Neural progenitor cell (in vitro differentiated cells): ENCODE results near the gene ZNF784. TPM values are rescaled to one million over a fixed set of nuclear protein-coding genes. Genes with fewer than 3 reads are reported as not detected.

Source experiments
- DNase-seq: peaks from one replicate; pipeline ENCODE4 v3.0.0-alpha.2; 2016; ENCODE audit warnings: low spot score
- H2AFZ ChIP-seq: fragments of 200-600 bp; sonication (generic); replicated peaks from 2 replicates; pipeline ENCODE4 v1.6.1; 2016; ENCODE audit warnings: antibody characterized with exemption
- H3F3A ChIP-seq: fragments of 200-600 bp; sonication (generic); 2 replicates; pipeline ENCODE4 v1.6.1; 2016; ENCODE audit warnings: antibody characterized with exemption, low read depth
- H3K27ac ChIP-seq: fragments of 200-600 bp; sonication (generic); 2 replicates; pipeline ENCODE4 v1.5.1; 2016; ENCODE audit warnings: mild to moderate bottlenecking
- H3K27me3 ChIP-seq: fragments of 200-600 bp; sonication (generic); 2 replicates; pipeline ENCODE4 v1.6.1; 2016; ENCODE audit warnings: mild to moderate bottlenecking, moderate library complexity
- H3K36me3 ChIP-seq: fragments of 200-600 bp; sonication (generic); 2 replicates; pipeline ENCODE4 v1.5.1; 2016
- H3K4me1 ChIP-seq: fragments of 200-600 bp; sonication (generic); 2 replicates; pipeline ENCODE4 v1.6.1; 2016; ENCODE audit warnings: mixed run types
- H3K4me2 ChIP-seq: fragments of 200-600 bp; sonication (generic); 2 replicates; pipeline ENCODE4 v1.6.1; 2016
- H3K4me3 ChIP-seq: fragments of 200-600 bp; sonication (generic); 2 replicates; pipeline ENCODE4 v1.5.1; 2016
- H3K79me2 ChIP-seq: fragments of 200-600 bp; sonication (generic); 2 replicates; pipeline ENCODE4 v1.6.1; 2016; ENCODE audit warnings: low read depth
- H3K9ac ChIP-seq: fragments of 200-600 bp; sonication (generic); 2 replicates; pipeline ENCODE4 v1.6.1; 2016
- H3K9me3 ChIP-seq: fragments of 200-600 bp; sonication (generic); 2 replicates; pipeline ENCODE4 v1.5.1; 2016; ENCODE audit warnings: low read depth
- H4K20me1 ChIP-seq: fragments of 200-600 bp; sonication (generic); 2 replicates; pipeline ENCODE4 v1.6.1; 2016; ENCODE audit warnings: low read depth
- H3K27ac Mint-ChIP-seq: 3 replicates; pipeline ENCODE4 v1.8.0; 2021; ENCODE audit warnings: mixed read lengths
- H3K27me3 Mint-ChIP-seq: 2 replicates; pipeline ENCODE4 v1.8.0; 2022; ENCODE audit warnings: low read depth, mild to moderate bottlenecking, inconsistent platforms, moderate library complexity, mixed read lengths; ENCODE audit not compliant: insufficient read depth
- H3K36me3 Mint-ChIP-seq: 3 replicates; pipeline ENCODE4 v1.8.0; 2021; ENCODE audit warnings: mixed read lengths
- H3K4me1 Mint-ChIP-seq: 3 replicates; pipeline ENCODE4 v1.8.0; 2021; ENCODE audit warnings: mixed read lengths
- H3K4me3 Mint-ChIP-seq: 3 replicates; pipeline ENCODE4 v1.8.0; 2021; ENCODE audit warnings: mild to moderate bottlenecking, moderate library complexity, mixed read lengths
- H3K9me3 Mint-ChIP-seq: 3 replicates; pipeline ENCODE4 v1.8.0; 2020; ENCODE audit warnings: mixed read lengths
- CTCF ChIP-seq: fragments of 200-600 bp; sonication (generic); IDR thresholded peaks from 2 replicates; pipeline ENCODE4 v1.5.1; 2017; ENCODE audit warnings: antibody characterized with exemption, mild to moderate bottlenecking
- EZH2 ChIP-seq: fragments of 200-600 bp; sonication (generic); IDR thresholded peaks from 2 replicates; pipeline ENCODE4 v1.6.1; 2017; ENCODE audit warnings: antibody characterized with exemption, mild to moderate bottlenecking, moderate library complexity
- EZH2phosphoT487 ChIP-seq: fragments of 200-600 bp; sonication (generic); IDR thresholded peaks from 2 replicates; pipeline ENCODE4 v1.6.1; 2017; ENCODE audit warnings: antibody characterized with exemption
- total RNA-seq: library from RNA; depleted of rRNA; stranded (reverse); fragments of >200 nt; gene quantifications from 2 replicates; pipeline ENCODE4 v1.2.3, GENCODE V29; 2015; ENCODE audit warnings: low replicate concordance

ZNF784 gene
- total RNA-seq, 1 donor from 2014 or later = 3.9 TPM

- Histone ChIP-seq H2AFZ (no peak overlapping the region), H4K20me1 (peaks cover 12% of the 10 kb centered on the region), H3F3A (peaks cover 26% of the 10 kb centered on the region), H3K4me2 (no peak overlapping the region), H3K4me1 (peaks cover 5% of the 10 kb centered on the region), H3K27ac (no peak overlapping the region), H3K79me2 (peaks cover 12% of the 10 kb centered on the region), H3K9ac (no peak overlapping the region), H3K4me3 (no peak overlapping the region), H3K27me3 (no peaks in the 10 kb centered on the region), H3K9me3 (no peaks in the 10 kb centered on the region), H3K36me3 (no peaks in the 10 kb centered on the region)
- Mint-ChIP-seq H3K4me3 (peak overlapping the region; percentile 59), H3K36me3 (peaks cover 18% of the 10 kb centered on the region), H3K27ac (peak overlapping the region; percentile 72), H3K4me1 (peaks cover 28% of the 10 kb centered on the region), H3K9me3 (no peaks in the 10 kb centered on the region), H3K27me3 (peaks cover 7% of the 10 kb centered on the region)
- TF ChIP-seq EZH2phosphoT487 = no peak
- DNase-seq = no peak
These were observed 3.8 kb downstream of the ZNF784 start for GRCh38 chr19:55620410-55621204.

- Mint-ChIP-seq H3K27me3 (peaks cover 7% of the 10 kb centered on the region), H3K4me3 (no peak overlapping the region), H3K9me3 (no peaks in the 10 kb centered on the region), H3K4me1 (peaks cover 21% of the 10 kb centered on the region), H3K36me3 (peaks cover 18% of the 10 kb centered on the region), H3K27ac (no peak overlapping the region)
- TF ChIP-seq CTCF (no peak), EZH2 (no peak), EZH2phosphoT487 (no peak)
- no peak overlapping the region for H2AFZ ChIP-seq
- no peaks in the 10 kb centered on the region for H3K9me3 ChIP-seq
- peaks cover 12% of the 10 kb centered on the region for H3K79me2 ChIP-seq
- H3K4me1 ChIP-seq = no peaks in the 10 kb centered on the region
- peaks cover 17% of the 10 kb centered on the region for H3F3A ChIP-seq
- H4K20me1 ChIP-seq = peaks cover 12% of the 10 kb centered on the region
- no peak overlapping the region for H3K4me3 ChIP-seq
- H3K27me3 ChIP-seq = no peaks in the 10 kb centered on the region
- no peak overlapping the region for H3K4me2 ChIP-seq
- no peak overlapping the region for H3K27ac ChIP-seq
- no peak for DNase-seq
- H3K36me3 ChIP-seq = no peaks in the 10 kb centered on the region
- no peak overlapping the region for H3K9ac ChIP-seq
These were observed 5.1 kb downstream of the ZNF784 start for GRCh38 chr19:55619286-55619685.

- H3K4me2 ChIP-seq = no peak overlapping the region
- no peaks in the 10 kb centered on the region for H3K36me3 ChIP-seq
These were observed 5.9 kb downstream of the ZNF784 start for GRCh38 chr19:55618426-55618825.

DNA sequence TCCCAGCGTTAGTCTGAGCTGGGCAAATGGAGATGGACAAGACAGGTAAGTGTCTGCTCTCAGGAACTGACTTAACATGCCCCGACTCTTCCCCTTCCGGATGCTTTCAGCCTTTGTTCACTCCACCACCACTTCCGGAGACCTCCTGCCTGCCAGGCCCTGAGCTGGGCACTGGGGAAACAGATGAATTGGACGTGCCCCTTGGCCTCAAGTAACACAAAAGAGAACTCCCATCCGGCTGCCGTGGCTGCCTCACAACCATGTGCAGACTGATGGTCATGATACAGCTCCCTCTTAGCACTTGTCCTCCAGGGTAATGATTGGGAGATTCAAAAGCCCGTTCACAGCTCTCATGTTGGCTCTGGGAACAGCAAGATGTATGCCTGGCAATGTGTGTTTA lies 6.9 kb downstream of the ZNF784 start:
- H3K4me2 ChIP-seq = no peak overlapping the region
- DNase-seq = no peak
- peak overlapping the region; percentile 3 for H3K4me3 Mint-ChIP-seq

More at GRCh38 chr19:55618426-55618825, 5.9 kb downstream of the ZNF784 start:
- H3K27me3 Mint-ChIP-seq = peaks cover 7% of the 10 kb centered on the region
- peak overlapping the region; percentile 33 for H3K4me3 Mint-ChIP-seq
- Histone ChIP-seq H3K27ac (no peak overlapping the region), H3K9me3 (no peaks in the 10 kb centered on the region), H3K27me3 (no peaks in the 10 kb centered on the region), H3K79me2 (peaks cover 7% of the 10 kb centered on the region), H3K4me1 (no peaks in the 10 kb centered on the region), H2AFZ (no peak overlapping the region), H4K20me1 (peaks cover 7% of the 10 kb centered on the region), H3F3A (peaks cover 11% of the 10 kb centered on the region), H3K4me3 (no peak overlapping the region), H3K9ac (no peak overlapping the region)
- peaks cover 15% of the 10 kb centered on the region for H3K4me1 Mint-ChIP-seq
- peak overlapping the region; percentile 82 for H3K27ac Mint-ChIP-seq
- no peak for DNase-seq
- TF ChIP-seq EZH2phosphoT487 (no peak), EZH2 (no peak)
- no peaks in the 10 kb centered on the region for H3K9me3 Mint-ChIP-seq
- peaks cover 18% of the 10 kb centered on the region for H3K36me3 Mint-ChIP-seq

More for the DNA sequence above, 6.9 kb downstream of the ZNF784 start:
- H3K4me1 ChIP-seq = no peaks in the 10 kb centered on the region
- H3F3A ChIP-seq = peaks cover 5% of the 10 kb centered on the region
- H3K36me3 ChIP-seq = no peaks in the 10 kb centered on the region
- no peaks in the 10 kb centered on the region for H3K9me3 ChIP-seq
- H3K79me2 ChIP-seq = no peaks in the 10 kb centered on the region
- Mint-ChIP-seq H3K36me3 (peaks cover 25% of the 10 kb centered on the region), H3K4me1 (peaks cover 10% of the 10 kb centered on the region), H3K27ac (no peak overlapping the region), H3K27me3 (peaks cover 4% of the 10 kb centered on the region), H3K9me3 (no peaks in the 10 kb centered on the region)
- H3K27ac ChIP-seq = no peak overlapping the region
- H3K9ac ChIP-seq = no peak overlapping the region
- H3K4me3 ChIP-seq = no peak overlapping the region
- no peak overlapping the region for H2AFZ ChIP-seq
- H4K20me1 ChIP-seq = peaks cover 7% of the 10 kb centered on the region
- H3K27me3 ChIP-seq = no peaks in the 10 kb centered on the region
- TF ChIP-seq EZH2phosphoT487 = no peak
- no peak for TF ChIP-seq CTCF
- TF ChIP-seq EZH2 = no peak
